ENCODE data around the gene SELENBP1.

SELENBP1 gene

GRCh38 chr1:151327903-151328674 lies 44.4 kb downstream of the SELENBP1 start:
- TF ChIP-seq USF1 (IDR thresholded peaks at IDR 0.05), result no peak
- no peak for TF ChIP-seq CREB1 (IDR thresholded peaks at IDR 0.05; ENCODE audit: low read depth)
- no peak for TF ChIP-seq REST (IDR thresholded peaks at IDR 0.05; ENCODE audit: low read depth)
- TF ChIP-seq NFIC (IDR thresholded peaks at IDR 0.05), result no peak
- TF ChIP-seq EP300 (IDR thresholded peaks at IDR 0.05; ENCODE audit: borderline replicate concordance), result no peak
- TF ChIP-seq ZBTB7A (IDR thresholded peaks at IDR 0.05; ENCODE audit: low read depth), result no peak
- TF ChIP-seq CEBPB (IDR thresholded peaks at IDR 0.05), result no peak
- no peak for TF ChIP-seq YY1 (IDR thresholded peaks at IDR 0.05; ENCODE audit: low read depth)
- TF ChIP-seq RAD21 (IDR thresholded peaks at IDR 0.05; ENCODE audit: low read depth), result no peak
- no peak for TF ChIP-seq FOXM1 (IDR thresholded peaks at IDR 0.05; ENCODE audit: borderline replicate concordance, low read depth)
- no peak for TF ChIP-seq MAX (IDR thresholded peaks at IDR 0.05)
- TF ChIP-seq TEAD4 (IDR thresholded peaks at IDR 0.05), result no peak

- no peak for TF ChIP-seq RAD21 (IDR thresholded peaks at IDR 0.05; ENCODE audit: low read depth)
- TF ChIP-seq USF1 (IDR thresholded peaks at IDR 0.05), result 0 out of 2 replicates have a peak, but pooled peaks have one; percentile 12
- no peak for TF ChIP-seq EP300 (IDR thresholded peaks at IDR 0.05; ENCODE audit: borderline replicate concordance)
- peak; percentile 72 for TF ChIP-seq YY1 (IDR thresholded peaks at IDR 0.05; ENCODE audit: low read depth)
- TF ChIP-seq NFIC (IDR thresholded peaks at IDR 0.05), result no peak
- TF ChIP-seq MAX (IDR thresholded peaks at IDR 0.05), result peak; percentile 43; the same call in 1 of the 2 replicates
- TF ChIP-seq ZBTB7A (IDR thresholded peaks at IDR 0.05; ENCODE audit: low read depth), result no peak
- no peak for TF ChIP-seq REST (IDR thresholded peaks at IDR 0.05; ENCODE audit: low read depth)
- TF ChIP-seq TEAD4 (IDR thresholded peaks at IDR 0.05), result no peak
- TF ChIP-seq CREB1 (IDR thresholded peaks at IDR 0.05; ENCODE audit: low read depth), result no peak
- TF ChIP-seq TAF1 (IDR thresholded peaks at IDR 0.05; ENCODE audit: low read depth), result peak; percentile 80
- TF ChIP-seq FOXM1 (IDR thresholded peaks at IDR 0.05; ENCODE audit: borderline replicate concordance, low read depth), result no peak
- TF ChIP-seq EGR1 (IDR thresholded peaks at IDR 0.05), result no peak
- no peak for TF ChIP-seq CEBPB (IDR thresholded peaks at IDR 0.05)
- TF ChIP-seq TCF12 (IDR thresholded peaks at IDR 0.05; ENCODE audit: low read depth), result no peak
These were observed 45.1 kb downstream of the SELENBP1 start, which contains the start of gene PI4KB for GRCh38 chr1:151327223-151327902. Gene PI4KB, minus strand, starts transcription at chr1:151327416. Its CDS starts 10,935 bp downstream, at chr1:151316481.

GRCh38 chr1:151326619-151327222 lies 45.8 kb downstream of the SELENBP1 start:
- TF ChIP-seq NFIC (IDR thresholded peaks at IDR 0.05), result no peak
- TF ChIP-seq REST (IDR thresholded peaks at IDR 0.05; ENCODE audit: low read depth), result no peak
- no peak for TF ChIP-seq FOXM1 (IDR thresholded peaks at IDR 0.05; ENCODE audit: borderline replicate concordance, low read depth)
- no peak for TF ChIP-seq EP300 (IDR thresholded peaks at IDR 0.05; ENCODE audit: borderline replicate concordance)
- TF ChIP-seq USF1 (IDR thresholded peaks at IDR 0.05), result no peak
- TF ChIP-seq CEBPB (IDR thresholded peaks at IDR 0.05), result no peak
- TF ChIP-seq MAX (IDR thresholded peaks at IDR 0.05), result no peak
- no peak for TF ChIP-seq RAD21 (IDR thresholded peaks at IDR 0.05; ENCODE audit: low read depth)
- TF ChIP-seq EGR1 (IDR thresholded peaks at IDR 0.05), result no peak
- no peak for TF ChIP-seq CREB1 (IDR thresholded peaks at IDR 0.05; ENCODE audit: low read depth)
- TF ChIP-seq TEAD4 (IDR thresholded peaks at IDR 0.05), result no peak
- TF ChIP-seq YY1 (IDR thresholded peaks at IDR 0.05; ENCODE audit: low read depth), result no peak
- no peak for TF ChIP-seq ZBTB7A (IDR thresholded peaks at IDR 0.05; ENCODE audit: low read depth)
- no peak for TF ChIP-seq TAF1 (IDR thresholded peaks at IDR 0.05; ENCODE audit: low read depth)
- no peak for TF ChIP-seq TCF12 (IDR thresholded peaks at IDR 0.05; ENCODE audit: low read depth)
